T-cell (primary cell): ENCODE measurements around the gene EZR. TPM values are rescaled to one million over a fixed set of nuclear protein-coding genes. Genes with fewer than 3 reads are reported as not detected.

Experiments
- ATAC-seq, 4 experiments: fragments of 200-7000 bp in 3 of 4; fragments of 150-1000 bp in 1 of 4; cut with Tn5 transposase; replicated peaks in 1 of 4; 1 replicate in 3 of 4; 2 replicates in 1 of 4; pipeline ENCODE4 v1.10.0; 2021; ENCODE audit warnings: moderate library complexity in 3 of 4, mild to moderate bottlenecking in 2 of 4, moderate number of reproducible peaks in 1 of 4
- CTCF ChIA-PET, 2 donors: fragments of 300-600 bp; sonication (Branson Sonifier 250); formaldehyde crosslinking; loops; one replicate each; lab custom pipeline; 2022; ENCODE audit warnings: antibody characterized with exemption in 2 of 2; lab: Charles Lee
- POLR2A ChIA-PET, 2 donors: fragments of 300-600 bp; sonication (Branson Sonifier 250); formaldehyde crosslinking; loops; one replicate each; lab custom pipeline; 2022; ENCODE audit warnings: antibody characterized with exemption in 2 of 2; lab: Charles Lee
- DNase-seq, 35 experiments: peaks; one replicate each; pipeline versions ENCODE4 v3.0.0 to v3.0.0-alpha.2; 2013 to 2023
- H3K27ac ChIP-seq: one replicate; pipeline ENCODE4 v1.5.1; 2013; ENCODE audit warnings: low read length
- H3K27me3 ChIP-seq, 2 experiments: replicated peaks in 1 of 2; 1 replicate in 1 of 2; 2 replicates in 1 of 2; pipeline versions ENCODE4 v1.6.1 to v1.7.0; 2013; ENCODE audit warnings: low read length in 1 of 2, mixed read lengths in 1 of 2; ENCODE audit not compliant: control insufficient read depth in 2 of 2, insufficient read depth in 2 of 2; ENCODE audit errors: extremely low read depth in 1 of 2
- H3K36me3 ChIP-seq, 2 donors: 1 replicate in 1 of 2; 2 replicates in 1 of 2; pipeline versions ENCODE4 v1.6.1 to v1.7.0; 2013; ENCODE audit warnings: low read length in 1 of 2; ENCODE audit not compliant: control insufficient read depth in 2 of 2, insufficient read depth in 1 of 2; ENCODE audit errors: extremely low read depth in 1 of 2
- H3K4me1 ChIP-seq, 2 experiments: 1 replicate in 1 of 2; 2 replicates in 1 of 2; pipeline versions ENCODE4 v1.6.1 to v1.7.0; 2013; ENCODE audit warnings: low read length in 2 of 2, mixed read lengths in 1 of 2; ENCODE audit not compliant: insufficient read depth in 2 of 2, control insufficient read depth in 1 of 2; ENCODE audit errors: extremely low read depth in 1 of 2
- H3K4me3 ChIP-seq, 2 donors: 1 replicate in 1 of 2; 2 replicates in 1 of 2; pipeline versions ENCODE4 v1.5.1 to v1.7.0; 2013; ENCODE audit warnings: mild to moderate bottlenecking in 2 of 2, low read length in 1 of 2, moderate library complexity in 1 of 2; ENCODE audit not compliant: control insufficient read depth in 1 of 2; ENCODE audit errors: extremely low read depth in 1 of 2
- H3K9me3 ChIP-seq: 2 replicates; pipeline ENCODE4 v1.7.0; 2013
- H3K27ac Mint-ChIP-seq, 2 donors: one replicate each; pipeline ENCODE4 v1.8.0; 2020 to 2021; ENCODE audit warnings: mild to moderate bottlenecking in 2 of 2, mixed read lengths in 2 of 2
- H3K27me3 Mint-ChIP-seq, 2 donors: one replicate each; pipeline ENCODE4 v1.8.0; 2021 to 2022; ENCODE audit warnings: mixed read lengths in 2 of 2
- H3K36me3 Mint-ChIP-seq: one replicate; pipeline ENCODE4 v1.8.0; 2021; ENCODE audit warnings: mixed read lengths
- H3K4me1 Mint-ChIP-seq, 3 donors: one replicate each; pipeline ENCODE4 v1.8.0; 2020 to 2022; ENCODE audit warnings: mixed read lengths in 3 of 3, mild to moderate bottlenecking in 1 of 3
- H3K4me3 Mint-ChIP-seq, 3 donors: one replicate each; pipeline ENCODE4 v1.8.0; 2020 to 2022; ENCODE audit warnings: mild to moderate bottlenecking in 3 of 3, mixed read lengths in 3 of 3, moderate library complexity in 3 of 3
- H3K9me3 Mint-ChIP-seq, 3 donors: one replicate each; pipeline ENCODE4 v1.8.0; 2020 to 2022; ENCODE audit warnings: mixed read lengths in 3 of 3
- WGBS: methylation state at CpG from one replicate; pipeline ENCODE4 v1.1.5; 2013; ENCODE audit warnings: missing lambda C conversion rate; ENCODE audit not compliant: insufficient coverage; 5-methylcytosine and 5-hydroxymethylcytosine counted together
- total RNA-seq, 35 experiments: library from RNA in 6 of 35; stranded (reverse) in 6 of 35; fragments of 120-200 nt in 1 of 35; gene quantifications; one replicate each; pipeline versions ENCODE4 v1.2.1 to v1.2.4 and lab custom pipeline; 2013 to 2026

The EZR gene
- total RNA-seq, result 100 to 1,000 TPM; 176 to 286 (median 272) TPM
- total RNA-seq (2013), result 142 TPM
- total RNA-seq (lab: John Stamatoyannopoulos, UW), result 411 to 1,696 (median 775) reads per million in 29 experiments

- H3K4me1 ChIP-seq, result peaks cover 17 to 31% of the 10 kb centered on the region in 2 experiments
- ATAC-seq (peak; percentile 60 to 75 (median 66)), DNase-seq (peak; percentile 69 to 92 (median 83))
- Mint-ChIP-seq H3K27ac (peak within 1 kb of the TSS; percentile 85 to 87), H3K9me3 (peaks cover 0 to 3% (median 0%) of the 10 kb centered on the region in 3 donors), H3K4me3 (peak within 1 kb of the TSS; percentile 77 to 98 (median 98)), H3K27me3 (no peaks in the 10 kb centered on the region), H3K4me1 (peaks cover 34 to 48% (median 35%) of the 10 kb centered on the region in 3 donors), H3K36me3 (peaks cover 30% of the 10 kb centered on the region)
- ChIA-PET POLR2A (interaction anchor here (0.5 to 2.2 kb wide), 23 partner anchors 9 to 1440 kb away, joined by 3 to 47 read pairs (median 5); partner anchors contain the start of genes SYTL3 (in 1 of the 2) and TAGAP (in 1 of the 2)), CTCF (interaction anchor here (0.5 to 2.1 kb wide), 4 partner anchors 9 to 52 kb away, joined by 3 to 9 read pairs (median 3); no protein-coding TSS in a partner anchor)
- no peaks in the 10 kb centered on the region for H3K36me3 ChIP-seq
- H3K27me3 ChIP-seq, result no peaks in the 10 kb centered on the region
- WGBS, result 4% methylated on average over 48 of the region's 67 CpGs
- no peaks in the 10 kb centered on the region for H3K9me3 ChIP-seq
- H3K27ac ChIP-seq, result peak within 1 kb of the TSS; percentile 98
- peak within 1 kb of the TSS; percentile 83 to 88 for H3K4me3 ChIP-seq
Observed at GRCh38 chr6:158819213-158819976, at the start of gene EZR. EZR (minus strand) TSS chr6:158819368; CDS start chr6:158818093, 1,275 bp downstream.

GRCh38 chr6:158868122-158868480 lies 48.9 kb upstream of the EZR start:
- peak overlapping the region; percentile 98 for H3K27ac ChIP-seq
- Mint-ChIP-seq H3K36me3 (no peaks in the 10 kb centered on the region), H3K4me1 (peaks cover 28 to 42% (median 28%) of the 10 kb centered on the region in 3 donors), H3K27ac (peak overlapping the region; percentile 78 to 99), H3K4me3 (peak overlapping the region in 1 of 3 donors; percentile 28), H3K9me3 (no peaks in the 10 kb centered on the region), H3K27me3 (no peaks in the 10 kb centered on the region)
- ATAC-seq (no peak), DNase-seq (peak in 1 of 35 experiments; percentile 27)
- H3K36me3 ChIP-seq, result no peaks in the 10 kb centered on the region
- ChIA-PET CTCF (no interaction called here), POLR2A (interaction anchor here (0.6 to 6.1 kb wide), 4 partner anchors 14 to 195 kb away, joined by 3 to 148 read pairs (median 4); partner anchors contain the start of gene EZR (in 1 of the 2))
- WGBS, result 50% methylated on average over 4 of the region's 6 CpGs
- no peak overlapping the region for H3K4me3 ChIP-seq
- H3K27me3 ChIP-seq, result no peaks in the 10 kb centered on the region
- no peaks in the 10 kb centered on the region for H3K9me3 ChIP-seq
- peaks cover 10 to 24% of the 10 kb centered on the region in 2 experiments for H3K4me1 ChIP-seq

- Mint-ChIP-seq H3K9me3 (no peaks in the 10 kb centered on the region), H3K27ac (peak overlapping the region; percentile 78 to 99), H3K27me3 (no peaks in the 10 kb centered on the region), H3K4me3 (peak overlapping the region in 1 of 3 donors; percentile 28), H3K36me3 (no peaks in the 10 kb centered on the region), H3K4me1 (peaks cover 28 to 40% (median 28%) of the 10 kb centered on the region in 3 donors)
- no peaks in the 10 kb centered on the region for H3K27me3 ChIP-seq
- DNase-seq (no peak), ATAC-seq (no peak)
- no peaks in the 10 kb centered on the region for H3K36me3 ChIP-seq
- peak overlapping the region; percentile 98 for H3K27ac ChIP-seq
- H3K9me3 ChIP-seq, result no peaks in the 10 kb centered on the region
- H3K4me1 ChIP-seq, result peaks cover 10 to 24% of the 10 kb centered on the region in 2 experiments
- 96% methylated on average over 5 of the region's 10 CpGs for WGBS
- H3K4me3 ChIP-seq, result no peak overlapping the region
- ChIA-PET POLR2A (interaction anchor here (0.6 to 6.1 kb wide), 5 partner anchors 14 to 48 kb away, joined by 3 to 148 read pairs (median 6); partner anchors contain the start of gene EZR (in 1 of the 2)), CTCF (interaction anchor here in 1 of 2 donors (1.6 kb wide), 2 partner anchors 13 to 71 kb away, joined by 3 to 4 read pairs; no protein-coding TSS in a partner anchor)
Observed at GRCh38 chr6:158867381-158868121, 48.4 kb upstream of the EZR start.

DNA sequence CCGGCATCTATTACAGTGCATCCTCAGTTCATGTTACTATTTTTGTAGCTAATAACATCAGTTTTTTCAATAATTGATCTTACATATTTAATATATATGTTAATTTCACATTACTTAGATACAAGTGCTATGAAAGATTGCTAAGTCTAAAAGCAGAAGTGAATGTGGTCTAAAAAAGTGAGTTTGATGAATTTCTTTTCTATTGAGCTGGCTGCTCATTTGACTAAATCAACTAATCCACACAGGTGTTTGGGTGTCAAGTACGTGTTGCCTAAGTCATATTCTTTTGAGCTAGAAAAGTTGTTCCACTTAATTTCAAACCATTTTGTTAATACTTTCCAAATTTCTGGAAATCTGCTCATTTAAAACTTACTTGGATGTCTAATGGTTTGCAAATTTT lies 46.6 kb upstream of the EZR start:
- H3K9me3 Mint-ChIP-seq, result no peaks in the 10 kb centered on the region
- H3K4me3 ChIP-seq, result no peak overlapping the region
- no peak for DNase-seq
- ChIA-PET CTCF (no interaction called here), POLR2A (interaction anchor here in 1 of 2 donors (0.6 to 6.1 kb wide), 2 partner anchors 12 to 80 kb away, joined by 5 to 148 read pairs; no protein-coding TSS in a partner anchor)
- no peaks in the 10 kb centered on the region for H3K27me3 ChIP-seq
- no peak overlapping the region for H3K27ac Mint-ChIP-seq
- peaks cover 10 to 24% of the 10 kb centered on the region in 2 experiments for H3K4me1 ChIP-seq
- no peak overlapping the region for H3K4me3 Mint-ChIP-seq
- H3K27ac ChIP-seq, result no peak overlapping the region
- no CpG with 5 or more reads among the region's 2 CpGs for WGBS
- ATAC-seq, result no peak
- no peaks in the 10 kb centered on the region for H3K36me3 ChIP-seq
- H3K36me3 Mint-ChIP-seq, result no peaks in the 10 kb centered on the region
- peaks cover 24 to 34% (median 26%) of the 10 kb centered on the region in 3 donors for H3K4me1 Mint-ChIP-seq
- H3K9me3 ChIP-seq, result no peaks in the 10 kb centered on the region
- no peaks in the 10 kb centered on the region for H3K27me3 Mint-ChIP-seq

DNA sequence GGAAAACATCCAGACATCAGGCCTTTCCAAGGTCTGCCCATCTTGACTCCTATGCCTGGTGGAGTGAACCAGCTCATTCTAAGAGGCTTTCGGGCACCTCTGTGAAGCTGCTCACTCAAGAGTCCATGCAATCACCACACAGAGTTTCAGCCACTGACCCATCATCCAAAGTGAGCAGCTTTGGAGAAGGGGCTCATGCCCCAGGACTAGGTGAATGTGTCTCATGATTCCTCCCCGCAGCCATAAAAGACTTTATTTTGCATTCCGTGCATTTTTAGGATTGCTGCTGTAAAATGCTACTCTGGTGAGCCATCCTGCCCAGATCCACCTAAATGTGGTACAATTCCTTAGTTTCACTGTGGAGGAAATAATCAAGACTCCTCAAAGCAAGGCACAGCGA lies 44.5 kb upstream of the EZR start:
- ChIA-PET CTCF (interaction anchor here in 1 of 2 donors (0.6 kb wide), 1 partner anchor 35 kb away, joined by 4 read pairs; no protein-coding TSS in a partner anchor), POLR2A (interaction anchor here (0.6 kb wide), 2 partner anchors 51 to 72 kb away, joined by 4 to 10 read pairs; no protein-coding TSS in a partner anchor)
- no CpG with 5 or more reads among the region's 4 CpGs for whole genome bisulfite sequencing
- no peak overlapping the region for H3K4me3 Mint-ChIP-seq
- no peak overlapping the region for H3K27ac Mint-ChIP-seq
- DNase-seq (no peak), ATAC-seq (no peak)
- H3K27ac ChIP-seq, result no peak overlapping the region
- H3K9me3 Mint-ChIP-seq, result no peaks in the 10 kb centered on the region
- no peaks in the 10 kb centered on the region for H3K27me3 ChIP-seq
- H3K4me3 ChIP-seq, result no peak overlapping the region
- no peaks in the 10 kb centered on the region for H3K27me3 Mint-ChIP-seq
- no peaks in the 10 kb centered on the region for H3K36me3 ChIP-seq
- peaks cover 0 to 8% of the 10 kb centered on the region in 2 experiments for H3K4me1 ChIP-seq
- no peaks in the 10 kb centered on the region for H3K36me3 Mint-ChIP-seq
- H3K4me1 Mint-ChIP-seq, result peaks cover 7 to 15% (median 7%) of the 10 kb centered on the region in 3 donors
- no peaks in the 10 kb centered on the region for H3K9me3 ChIP-seq
